CD4-positive, alpha-beta T cell (primary cell): ENCODE results near the gene HMCN2. TPM values are rescaled to one million over a fixed set of nuclear protein-coding genes. Genes with fewer than 3 reads are reported as not detected.

Experiments
- ATAC-seq: fragments of 200-7000 bp; cut with Tn5 transposase; one replicate; pipeline ENCODE4 v1.10.0; 2022; ENCODE audit warnings: mild to moderate bottlenecking; ENCODE audit not compliant: poor library complexity
- CTCF ChIA-PET: fragments of 350-600 bp; sonication (Branson Sonifier 250); formaldehyde crosslinking; loops from one replicate; lab custom pipeline; 2021; ENCODE audit warnings: antibody characterized with exemption, inconsistent platforms; lab: Charles Lee
- POLR2A ChIA-PET: fragments of 350-600 bp; sonication (Branson Sonifier 250); formaldehyde crosslinking; loops from one replicate; lab custom pipeline; 2021; ENCODE audit warnings: antibody characterized with exemption, inconsistent platforms; lab: Charles Lee
- DNase-seq, 14 experiments: peaks; one replicate each; pipeline ENCODE4 v3.0.0-alpha.2; 2013 to 2020; ENCODE audit warnings: mixed read lengths in 2 of 14
- H3K27ac ChIP-seq, 2 donors: one replicate each; pipeline versions ENCODE4 v1.5.1 to v1.7.0; 2013; ENCODE audit warnings: low read length in 2 of 2, low read depth in 1 of 2, mild to moderate bottlenecking in 1 of 2
- H3K27me3 ChIP-seq, 2 experiments: 1 replicate in 1 of 2; 2 replicates in 1 of 2; pipeline versions ENCODE4 v1.6.1 to v1.7.0; 2013; ENCODE audit warnings: low read length in 2 of 2, control low read depth in 1 of 2, mild to moderate bottlenecking in 1 of 2, moderate library complexity in 1 of 2; ENCODE audit not compliant: insufficient read depth in 2 of 2, control insufficient read depth in 1 of 2
- H3K36me3 ChIP-seq: one replicate; pipeline ENCODE4 v1.6.1; 2013; ENCODE audit warnings: low read length, control low read depth; ENCODE audit not compliant: insufficient read depth
- H3K4me1 ChIP-seq: one replicate; pipeline ENCODE4 v1.6.1; 2013; ENCODE audit warnings: low read length, control low read depth; ENCODE audit not compliant: insufficient read depth
- H3K4me3 ChIP-seq: one replicate; pipeline ENCODE4 v1.5.1; 2013; ENCODE audit warnings: mild to moderate bottlenecking, low read length, moderate library complexity
- H3K9me3 ChIP-seq, 2 experiments: 1 replicate in 1 of 2; 2 replicates in 1 of 2; pipeline versions ENCODE4 v1.6.1 to v1.7.0; 2013; ENCODE audit warnings: low read length in 2 of 2, mild to moderate bottlenecking in 2 of 2, control low read depth in 1 of 2, moderate library complexity in 1 of 2; ENCODE audit not compliant: control insufficient read depth in 1 of 2, insufficient read depth in 1 of 2
- H3K27ac Mint-ChIP-seq: one replicate; pipeline ENCODE4 v1.8.0; 2020; ENCODE audit warnings: mixed read lengths
- H3K27me3 Mint-ChIP-seq: one replicate; pipeline ENCODE4 v1.8.0; 2021; ENCODE audit warnings: mixed read lengths
- H3K36me3 Mint-ChIP-seq: one replicate; pipeline ENCODE4 v1.8.0; 2021; ENCODE audit warnings: low read depth, mixed read lengths
- H3K4me1 Mint-ChIP-seq: one replicate; pipeline ENCODE4 v1.8.0; 2021; ENCODE audit warnings: low read depth, mixed read lengths
- H3K4me3 Mint-ChIP-seq: one replicate; pipeline ENCODE4 v1.8.0; 2020; ENCODE audit warnings: mild to moderate bottlenecking, mixed read lengths
- H3K9me3 Mint-ChIP-seq: one replicate; pipeline ENCODE4 v1.8.0; 2020; ENCODE audit warnings: mixed read lengths
- CTCF ChIP-seq: fragments of 200-600 bp; IDR thresholded peaks from one replicate; pipeline ENCODE4 v1.8.0; 2022; ENCODE audit warnings: antibody characterized with exemption, mild to moderate bottlenecking
- intact Hi-C, 2 experiments: fragments of 100-400 bp; cut with DNase I in 1 of 2; cut with micrococcal nuclease in 1 of 2; formaldehyde crosslinking; loops; one replicate each; pipeline versions ENCODE4 v1.15.1 to v1.9.0; 2023 to 2025; cut with DNase I, micrococcal nuclease
- total RNA-seq, 174 experiments: library from RNA in 2 of 174; stranded (reverse) in 2 of 174; gene quantifications; one replicate each; pipeline ENCODE4 v1.2.3 and lab custom pipeline; 2021 to 2026

Gene HMCN2
- total RNA-seq, 2 experiments from 2014 or later, result not detected

GRCh38 chr9:130260816-130261765, 4.5 kb upstream of the HMCN2 start:
- no peak for TF ChIP-seq CTCF
- Histone ChIP-seq H3K27me3 (peaks cover 34 to 55% of the 10 kb centered on the region in 2 experiments), H3K4me1 (no peaks in the 10 kb centered on the region), H3K4me3 (no peak overlapping the region), H3K36me3 (no peaks in the 10 kb centered on the region), H3K9me3 (peaks cover 0 to 8% of the 10 kb centered on the region in 2 experiments), H3K27ac (no peak overlapping the region)
- Mint-ChIP-seq H3K27ac (no peak overlapping the region), H3K36me3 (no peaks in the 10 kb centered on the region), H3K9me3 (no peaks in the 10 kb centered on the region), H3K27me3 (peaks cover 70% of the 10 kb centered on the region), H3K4me1 (peaks cover under 1% of the 10 kb centered on the region), H3K4me3 (no peak overlapping the region)
- CTCF ChIA-PET, result no interaction called here
- intact Hi-C loops, result no loop called here
- ATAC-seq, result no peak
- no peak for DNase-seq
- POLR2A ChIA-PET, result no interaction called here

- no peak for DNase-seq
- Mint-ChIP-seq H3K4me3 (no peak overlapping the region), H3K4me1 (peaks cover 11% of the 10 kb centered on the region), H3K36me3 (no peaks in the 10 kb centered on the region), H3K27ac (no peak overlapping the region), H3K27me3 (peaks cover 79% of the 10 kb centered on the region), H3K9me3 (no peaks in the 10 kb centered on the region)
- peaks cover 0 to 8% of the 10 kb centered on the region in 2 experiments for H3K9me3 ChIP-seq
- ATAC-seq, result no peak
- ChIA-PET POLR2A (no interaction called here), CTCF (no interaction called here)
- H3K4me3 ChIP-seq, result no peak overlapping the region
- intact Hi-C loops, result no loop called here
- TF ChIP-seq CTCF, result no peak
- no peaks in the 10 kb centered on the region for H3K4me1 ChIP-seq
- H3K27me3 ChIP-seq, result peaks cover 43 to 66% of the 10 kb centered on the region in 2 experiments
- H3K36me3 ChIP-seq, result no peaks in the 10 kb centered on the region
- no peak overlapping the region for H3K27ac ChIP-seq
Measured at GRCh38 chr9:130262061-130262745, 3.4 kb upstream of the HMCN2 start.

- ATAC-seq (no peak), DNase-seq (no peak)
- Mint-ChIP-seq H3K9me3 (no peaks in the 10 kb centered on the region), H3K4me1 (peaks cover 12% of the 10 kb centered on the region), H3K27me3 (peaks cover 79% of the 10 kb centered on the region), H3K27ac (no peak overlapping the region), H3K36me3 (no peaks in the 10 kb centered on the region), H3K4me3 (no peak overlapping the region)
- no peak overlapping the region for H3K27ac ChIP-seq
- intact Hi-C loops, result no loop called here
- ChIA-PET POLR2A (no interaction called here), CTCF (interaction anchor here (0.6 kb wide), 1 partner anchor 481 kb away, joined by 3 read pairs; no protein-coding TSS in a partner anchor)
- H3K4me1 ChIP-seq, result no peaks in the 10 kb centered on the region
- H3K9me3 ChIP-seq, result peaks cover 0 to 8% of the 10 kb centered on the region in 2 experiments
- TF ChIP-seq CTCF, result no peak
- H3K4me3 ChIP-seq, result no peak overlapping the region
- H3K36me3 ChIP-seq, result no peaks in the 10 kb centered on the region
- peaks cover 49 to 71% of the 10 kb centered on the region in 2 experiments for H3K27me3 ChIP-seq
Measured at GRCh38 chr9:130262771-130263170, 2.8 kb upstream of the HMCN2 start.
